HFF-Myc (cell line): ENCODE measurements around the gene ACOXL.

Experiments used
- DNase-seq: peaks from one replicate; pipeline ENCODE4 v3.0.0-alpha.2; 2011; ENCODE audit warnings: low read depth; ENCODE audit errors: extremely low read depth
- H3K4me3 ChIP-seq: replicated peaks from 2 replicates; pipeline ENCODE4 v1.5.1; 2011; ENCODE audit warnings: low read depth, mild to moderate bottlenecking, control low read depth, low read length
- CTCF ChIP-seq: IDR thresholded peaks from 2 replicates; pipeline ENCODE4 v1.5.1; 2012; ENCODE audit warnings: mild to moderate bottlenecking, low read depth, low read length, control low read depth; ENCODE audit errors: missing control alignments

ACOXL gene

GRCh38 chr2:110827511-110827910 lies 95.1 kb downstream of the ACOXL start:
- no peak for TF ChIP-seq CTCF
- H3K4me3 ChIP-seq: no peak overlapping the region
- no peak for DNase-seq

- no peak for TF ChIP-seq CTCF
- DNase-seq: no peak
- H3K4me3 ChIP-seq: no peak overlapping the region
These were observed 96.0 kb downstream of the ACOXL start for GRCh38 chr2:110828330-110828729.

GRCh38 chr2:110829413-110830146 lies 97.2 kb downstream of the ACOXL start:
- no peak for DNase-seq
- no peak overlapping the region for H3K4me3 ChIP-seq
- no peak for TF ChIP-seq CTCF

- no peak overlapping the region for H3K4me3 ChIP-seq
- no peak for TF ChIP-seq CTCF
- DNase-seq: no peak
These were observed 100.4 kb downstream of the ACOXL start for GRCh38 chr2:110832740-110833139.

- H3K4me3 ChIP-seq: no peak overlapping the region
- no peak for DNase-seq
- TF ChIP-seq CTCF: no peak
These were observed 101.9 kb downstream of the ACOXL start for GRCh38 chr2:110834134-110834827.

- no peak for DNase-seq
- no peak for TF ChIP-seq CTCF
- H3K4me3 ChIP-seq: no peak overlapping the region
These were observed 104.3 kb downstream of the ACOXL start for GRCh38 chr2:110836671-110837070.
